Loucy (cell line): ENCODE measurements around the gene CPSF4.

ENCODE experiments used
- H2AFZ ChIP-seq: fragments of 200-600 bp; sonication (generic); 2 replicates; pipeline ENCODE4 v1.6.0; 2016; ENCODE audit warnings: antibody characterized with exemption, mild to moderate bottlenecking, low read length, moderate library complexity
- H3F3A ChIP-seq: fragments of 200-600 bp; 2 replicates; pipeline ENCODE4 v1.6.0; 2016; ENCODE audit warnings: antibody characterized with exemption, low read depth, mild to moderate bottlenecking
- H3K27me3 ChIP-seq: fragments of 200-600 bp; sonication (generic); 2 replicates; pipeline ENCODE4 v1.6.1; 2014; ENCODE audit warnings: low read length, mild to moderate bottlenecking; ENCODE audit not compliant: insufficient read depth, poor library complexity, severe bottlenecking
- H3K36me3 ChIP-seq: fragments of 200-600 bp; sonication (generic); 2 replicates; pipeline ENCODE4 v1.6.1; 2016; ENCODE audit warnings: low read length; ENCODE audit not compliant: insufficient read depth
- H3K4me1 ChIP-seq: fragments of 200-600 bp; sonication (generic); 2 replicates; pipeline ENCODE4 v1.5.1; 2014; ENCODE audit warnings: low read length, mild to moderate bottlenecking; ENCODE audit not compliant: insufficient read depth, poor library complexity, severe bottlenecking
- H3K4me2 ChIP-seq: fragments of 200-600 bp; sonication (generic); 2 replicates; pipeline ENCODE4 v1.6.0; 2014; ENCODE audit warnings: antibody characterized with exemption, low read length, low read depth, mild to moderate bottlenecking; ENCODE audit not compliant: poor library complexity, severe bottlenecking
- H3K4me3 ChIP-seq: fragments of 200-600 bp; sonication (generic); 2 replicates; pipeline ENCODE4 v1.5.1; 2014; ENCODE audit warnings: low read length, mild to moderate bottlenecking, mixed read lengths; ENCODE audit not compliant: poor library complexity, severe bottlenecking
- H3K79me2 ChIP-seq: fragments of 200-600 bp; sonication (generic); 2 replicates; pipeline ENCODE4 v1.6.1; 2014; ENCODE audit warnings: low read length; ENCODE audit not compliant: insufficient read depth
- H3K9ac ChIP-seq: fragments of 200-600 bp; sonication (generic); 2 replicates; pipeline ENCODE4 v1.6.0; 2014; ENCODE audit warnings: mild to moderate bottlenecking, low read depth, low read length, moderate library complexity; ENCODE audit not compliant: poor library complexity, severe bottlenecking
- H3K9me2 ChIP-seq: fragments of 200-600 bp; sonication (generic); replicated peaks from 2 replicates; pipeline ENCODE4 v1.6.1; 2016; ENCODE audit warnings: low read depth, low read length, mixed read lengths
- H3K9me3 ChIP-seq: fragments of 200-600 bp; sonication (generic); 2 replicates; pipeline ENCODE4 v1.6.1; 2014; ENCODE audit warnings: mild to moderate bottlenecking, antibody characterized with exemption, low read length, low read depth; ENCODE audit not compliant: insufficient read depth
- H4K20me1 ChIP-seq: fragments of 200-600 bp; sonication (generic); 2 replicates; pipeline ENCODE4 v1.6.0; 2014; ENCODE audit warnings: antibody characterized with exemption, low read length, mild to moderate bottlenecking; ENCODE audit not compliant: insufficient read depth, poor library complexity, severe bottlenecking
- CTCF ChIP-seq: fragments of 200-600 bp; sonication (generic); conservative IDR thresholded peaks from 2 replicates; pipeline ENCODE4 v1.5.1; 2014; ENCODE audit warnings: mild to moderate bottlenecking, antibody characterized with exemption, low read length
- EZH2phosphoT487 ChIP-seq: fragments of 200-600 bp; IDR thresholded peaks from 2 replicates; pipeline ENCODE4 v1.6.1; 2018; ENCODE audit warnings: antibody characterized with exemption, mild to moderate bottlenecking, moderate library complexity, borderline replicate concordance

The CPSF4 gene

GRCh38 chr7:99419323-99420021 is 19.3 kb upstream of the CPSF4 start:
- H2AFZ ChIP-seq, result no peak overlapping the region
- TF ChIP-seq CTCF (no peak), EZH2phosphoT487 (no peak)
- no peaks in the 10 kb centered on the region for H3K9me2 ChIP-seq
- H4K20me1 ChIP-seq, result no peaks in the 10 kb centered on the region
- no peaks in the 10 kb centered on the region for H3K9me3 ChIP-seq
- H3K4me1 ChIP-seq, result no peaks in the 10 kb centered on the region
- no peak overlapping the region for H3K4me2 ChIP-seq
- no peaks in the 10 kb centered on the region for H3F3A ChIP-seq
- H3K9ac ChIP-seq, result no peak overlapping the region
- H3K4me3 ChIP-seq, result no peak overlapping the region
- peaks cover 72% of the 10 kb centered on the region; the same call in 1 of the 2 replicates for H3K36me3 ChIP-seq
- no peaks in the 10 kb centered on the region for H3K27me3 ChIP-seq
- H3K79me2 ChIP-seq, result no peaks in the 10 kb centered on the region

- Histone ChIP-seq H3K4me2 (no peak overlapping the region), H3K36me3 (peaks cover 71% of the 10 kb centered on the region; the same call in 1 of the 2 replicates), H2AFZ (no peak overlapping the region), H3F3A (no peaks in the 10 kb centered on the region), H3K4me3 (no peak overlapping the region), H3K9me2 (no peaks in the 10 kb centered on the region), H4K20me1 (no peaks in the 10 kb centered on the region), H3K9me3 (no peaks in the 10 kb centered on the region), H3K9ac (no peak overlapping the region), H3K27me3 (no peaks in the 10 kb centered on the region), H3K4me1 (no peaks in the 10 kb centered on the region), H3K79me2 (no peaks in the 10 kb centered on the region)
- TF ChIP-seq CTCF, result no peak
These were observed 18.5 kb upstream of the CPSF4 start for GRCh38 chr7:99420213-99420612.

DNA sequence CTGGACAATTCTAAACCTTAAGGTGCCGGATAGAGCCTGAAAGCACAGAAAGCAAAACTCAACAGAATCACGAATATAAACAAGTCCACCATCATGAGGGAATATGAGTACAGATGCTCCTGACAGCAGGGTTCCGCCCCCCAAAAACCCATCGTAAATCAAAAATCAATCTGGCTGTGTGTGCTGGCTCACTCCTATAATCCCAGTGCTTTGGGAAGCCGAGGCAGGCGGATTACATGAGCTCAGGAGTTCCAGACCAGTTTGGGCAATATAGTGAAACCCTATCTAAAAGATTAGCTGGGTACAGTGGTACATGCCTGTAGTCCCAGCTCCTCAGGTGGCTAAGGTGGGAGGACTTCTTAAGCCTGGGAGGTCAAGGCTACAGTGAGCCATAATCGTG is 17.8 kb upstream of the CPSF4 start:
- Histone ChIP-seq H3K27me3 (no peaks in the 10 kb centered on the region), H3K4me3 (no peak overlapping the region), H2AFZ (no peak overlapping the region), H3K9ac (no peak overlapping the region), H3F3A (no peaks in the 10 kb centered on the region), H3K4me1 (no peaks in the 10 kb centered on the region), H3K79me2 (no peaks in the 10 kb centered on the region), H4K20me1 (no peaks in the 10 kb centered on the region), H3K4me2 (no peak overlapping the region), H3K9me2 (no peaks in the 10 kb centered on the region), H3K36me3 (peaks cover 68% of the 10 kb centered on the region; the same call in 1 of the 2 replicates), H3K9me3 (no peaks in the 10 kb centered on the region)
- no peak for TF ChIP-seq CTCF
- TF ChIP-seq EZH2phosphoT487, result no peak
